ENCODE measurements around the gene TNFSF4.
"Not testable (repeated sequence)": the region's sequence is repeated elsewhere in the genome, so short reads cannot be mapped to it uniquely, and the experiment has no call there.

TNFSF4 gene

DNA sequence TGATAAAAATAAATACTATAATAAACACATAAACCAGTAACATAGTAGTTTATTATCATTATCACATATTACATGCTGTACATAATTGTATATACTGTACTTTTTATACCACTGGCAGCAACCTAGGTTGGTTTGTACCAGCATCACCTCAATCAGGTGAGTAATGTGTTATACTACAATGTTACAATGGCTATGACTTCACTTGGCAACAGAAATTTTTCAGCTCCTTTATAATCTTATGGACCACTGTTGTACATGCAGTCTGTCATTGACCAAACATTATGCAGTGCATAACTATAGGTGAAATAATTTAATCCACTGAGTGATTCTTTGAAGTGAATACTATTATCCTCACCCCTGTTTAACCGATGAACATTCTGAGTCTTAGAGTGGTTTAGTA is 44.5 kb downstream of the TNFSF4 start:
- H3K27ac ChIP-seq (ENCODE audit: low read depth, low read length), result no peak overlapping the region
- H2AFZ ChIP-seq (ENCODE audit: low read depth, low read length, severe bottlenecking), result no peak overlapping the region
- no peaks in the 10 kb centered on the region for H3K9me3 ChIP-seq (ENCODE audit: insufficient read depth, low read length)
- H3K79me2 ChIP-seq (ENCODE audit: insufficient read depth, low read length), result no peaks in the 10 kb centered on the region
- no peaks in the 10 kb centered on the region for H3K27me3 ChIP-seq (ENCODE audit: low read length)
- TF ChIP-seq CTCF (IDR thresholded peaks at IDR 0.05; ENCODE audit: insufficient read depth, low read length, poor library complexity, severe bottlenecking) (no peak), EZH2phosphoT487 (conservative IDR thresholded peaks at IDR 0.05; ENCODE audit: low read length) (no peak)
- H3K4me2 ChIP-seq (ENCODE audit: low read depth, low read length, poor library complexity, severe bottlenecking), result no peak overlapping the region
- no peaks in the 10 kb centered on the region for H3F3A ChIP-seq (ENCODE audit: insufficient read depth)
- H3K36me3 ChIP-seq (ENCODE audit: low read length), result no peaks in the 10 kb centered on the region
- H3K9ac ChIP-seq (ENCODE audit: low read length), result no peak overlapping the region
- H3K4me3 ChIP-seq (ENCODE audit: insufficient read depth, low read length, poor library complexity, severe bottlenecking), result no peak overlapping the region
- no peaks in the 10 kb centered on the region for H3K9me2 ChIP-seq (replicated peaks; ENCODE audit: insufficient read depth, low read length)
- H4K20me1 ChIP-seq (ENCODE audit: low read depth, low read length), result no peaks in the 10 kb centered on the region

DNA sequence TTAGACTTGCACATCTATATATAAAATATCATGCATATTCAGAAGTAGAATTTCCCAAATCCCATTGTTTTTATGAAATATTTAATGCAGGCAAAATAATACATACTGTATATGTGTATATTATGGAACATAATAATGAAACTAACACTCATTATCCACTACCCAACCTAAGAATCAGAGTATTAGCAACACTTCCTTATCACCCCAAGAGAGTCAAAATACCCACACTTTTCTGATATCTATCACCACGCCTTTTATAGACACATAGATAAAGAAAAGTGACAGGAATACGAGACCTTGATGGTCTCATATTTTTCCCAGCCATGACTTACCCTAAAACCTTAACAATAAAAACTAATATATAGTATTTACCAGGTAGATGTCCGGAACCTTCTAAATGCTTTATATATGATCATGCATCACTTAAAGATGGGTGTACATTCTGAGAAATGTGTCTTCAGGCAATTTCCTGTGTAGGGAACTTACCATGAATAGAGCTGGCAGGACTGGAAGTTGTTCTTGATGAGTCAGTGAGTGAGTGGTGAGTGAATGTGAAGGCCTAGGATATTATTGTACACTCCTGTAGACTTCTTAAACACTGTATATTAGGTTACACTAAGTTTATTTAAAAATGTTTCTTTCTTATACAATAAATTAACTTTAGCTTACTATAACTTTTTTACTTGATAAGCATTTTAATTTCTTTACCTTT is 45.5 kb downstream of the TNFSF4 start:
- no peaks in the 10 kb centered on the region for H3K9me2 ChIP-seq (replicated peaks; ENCODE audit: insufficient read depth, low read length)
- no peak overlapping the region for H3K4me3 ChIP-seq (ENCODE audit: insufficient read depth, low read length, poor library complexity, severe bottlenecking)
- TF ChIP-seq EZH2phosphoT487 (conservative IDR thresholded peaks at IDR 0.05; ENCODE audit: low read length) (no peak), CTCF (IDR thresholded peaks at IDR 0.05; ENCODE audit: insufficient read depth, low read length, poor library complexity, severe bottlenecking) (no peak)
- H3K9ac ChIP-seq (ENCODE audit: low read length), result no peak overlapping the region
- H3K9me3 ChIP-seq (ENCODE audit: insufficient read depth, low read length), result no peaks in the 10 kb centered on the region
- H3K79me2 ChIP-seq (ENCODE audit: insufficient read depth, low read length), result no peaks in the 10 kb centered on the region
- no peak overlapping the region for H3K4me2 ChIP-seq (ENCODE audit: low read depth, low read length, poor library complexity, severe bottlenecking)
- H3K36me3 ChIP-seq (ENCODE audit: low read length), result no peaks in the 10 kb centered on the region
- no peaks in the 10 kb centered on the region for H4K20me1 ChIP-seq (ENCODE audit: low read depth, low read length)
- no peak overlapping the region for H3K27ac ChIP-seq (ENCODE audit: low read depth, low read length)
- H2AFZ ChIP-seq (ENCODE audit: low read depth, low read length, severe bottlenecking), result no peak overlapping the region
- H3K27me3 ChIP-seq (ENCODE audit: low read length), result no peaks in the 10 kb centered on the region
- H3F3A ChIP-seq (ENCODE audit: insufficient read depth), result no peaks in the 10 kb centered on the region

GRCh38 chr1:173153964-173154363 is 53.2 kb downstream of the TNFSF4 start:
- H3K4me2 ChIP-seq (ENCODE audit: low read depth, low read length, poor library complexity, severe bottlenecking); H3K4me3 ChIP-seq (ENCODE audit: insufficient read depth, low read length, poor library complexity, severe bottlenecking); H3K9me3 ChIP-seq (ENCODE audit: insufficient read depth, low read length); H3K9me2 ChIP-seq (replicated peaks; ENCODE audit: insufficient read depth, low read length); H3K79me2 ChIP-seq (ENCODE audit: insufficient read depth, low read length); H3K27ac ChIP-seq (ENCODE audit: low read depth, low read length); H3K36me3 ChIP-seq (ENCODE audit: low read length); H3K27me3 ChIP-seq (ENCODE audit: low read length); H4K20me1 ChIP-seq (ENCODE audit: low read depth, low read length); H3K9ac ChIP-seq (ENCODE audit: low read length); H3F3A ChIP-seq (ENCODE audit: insufficient read depth); H2AFZ ChIP-seq (ENCODE audit: low read depth, low read length, severe bottlenecking): not testable (repeated sequence)

DNA sequence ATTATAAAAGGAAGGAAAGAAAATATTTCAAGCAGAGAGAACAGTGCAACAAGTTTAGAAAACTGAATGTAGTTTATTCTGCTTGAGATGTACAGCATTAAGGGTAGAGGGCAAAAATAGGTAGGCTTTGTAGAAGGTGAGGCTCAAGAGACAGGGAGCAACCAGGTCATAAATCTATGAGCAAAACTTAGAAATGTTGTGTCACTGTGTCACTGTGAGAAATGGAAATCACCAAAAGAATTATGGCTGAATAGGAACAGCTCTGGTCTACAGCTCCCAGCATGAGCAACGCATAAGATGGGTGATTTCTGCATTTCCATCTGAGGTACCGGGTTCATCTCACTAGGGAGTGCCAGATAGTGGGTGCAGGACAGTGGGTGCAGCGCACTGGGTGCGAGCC is 53.6 kb downstream of the TNFSF4 start:
- Histone ChIP-seq H3K9ac (ENCODE audit: low read length) (no peak overlapping the region), H3K27ac (ENCODE audit: low read depth, low read length) (no peak overlapping the region), H3K27me3 (ENCODE audit: low read length) (no peaks in the 10 kb centered on the region), H3K9me2 (replicated peaks; ENCODE audit: insufficient read depth, low read length) (no peaks in the 10 kb centered on the region), H3K4me3 (ENCODE audit: insufficient read depth, low read length, poor library complexity, severe bottlenecking) (no peak overlapping the region), H3K4me2 (ENCODE audit: low read depth, low read length, poor library complexity, severe bottlenecking) (no peak overlapping the region), H3K79me2 (ENCODE audit: insufficient read depth, low read length) (no peaks in the 10 kb centered on the region), H3K36me3 (ENCODE audit: low read length) (no peaks in the 10 kb centered on the region), H3F3A (ENCODE audit: insufficient read depth) (no peaks in the 10 kb centered on the region), H3K9me3 (ENCODE audit: insufficient read depth, low read length) (no peaks in the 10 kb centered on the region), H2AFZ (ENCODE audit: low read depth, low read length, severe bottlenecking) (no peak overlapping the region), H4K20me1 (ENCODE audit: low read depth, low read length) (no peaks in the 10 kb centered on the region)
- TF ChIP-seq EZH2phosphoT487 (conservative IDR thresholded peaks at IDR 0.05; ENCODE audit: low read length) (no peak), CTCF (IDR thresholded peaks at IDR 0.05; ENCODE audit: insufficient read depth, low read length, poor library complexity, severe bottlenecking) (no peak)

Measured in SU-DHL-6 (cell line).